ENCODE measurements around the gene NR6A1.

Gene NR6A1

DNA sequence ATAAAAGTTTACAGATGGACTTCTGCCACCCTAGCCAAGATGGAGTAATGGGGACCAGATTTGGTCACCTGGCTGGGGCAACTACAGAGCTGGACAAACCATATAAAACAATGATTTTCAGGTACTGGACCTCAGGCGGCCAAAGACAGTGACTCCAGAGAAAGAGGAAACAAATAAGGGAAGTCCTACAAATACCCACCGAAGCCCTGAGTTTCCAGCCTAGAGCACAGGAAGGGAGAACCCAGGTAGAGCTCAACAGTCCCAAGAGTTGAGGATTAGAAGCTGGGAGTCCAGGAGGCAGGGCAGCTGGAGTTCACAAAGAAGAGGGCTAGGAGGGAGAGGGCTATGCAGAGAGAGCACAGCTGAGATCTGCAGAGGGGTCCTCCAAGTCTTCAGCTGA, 157.3 kb downstream of the NR6A1 start:
- TF ChIP-seq, protein P1, sequence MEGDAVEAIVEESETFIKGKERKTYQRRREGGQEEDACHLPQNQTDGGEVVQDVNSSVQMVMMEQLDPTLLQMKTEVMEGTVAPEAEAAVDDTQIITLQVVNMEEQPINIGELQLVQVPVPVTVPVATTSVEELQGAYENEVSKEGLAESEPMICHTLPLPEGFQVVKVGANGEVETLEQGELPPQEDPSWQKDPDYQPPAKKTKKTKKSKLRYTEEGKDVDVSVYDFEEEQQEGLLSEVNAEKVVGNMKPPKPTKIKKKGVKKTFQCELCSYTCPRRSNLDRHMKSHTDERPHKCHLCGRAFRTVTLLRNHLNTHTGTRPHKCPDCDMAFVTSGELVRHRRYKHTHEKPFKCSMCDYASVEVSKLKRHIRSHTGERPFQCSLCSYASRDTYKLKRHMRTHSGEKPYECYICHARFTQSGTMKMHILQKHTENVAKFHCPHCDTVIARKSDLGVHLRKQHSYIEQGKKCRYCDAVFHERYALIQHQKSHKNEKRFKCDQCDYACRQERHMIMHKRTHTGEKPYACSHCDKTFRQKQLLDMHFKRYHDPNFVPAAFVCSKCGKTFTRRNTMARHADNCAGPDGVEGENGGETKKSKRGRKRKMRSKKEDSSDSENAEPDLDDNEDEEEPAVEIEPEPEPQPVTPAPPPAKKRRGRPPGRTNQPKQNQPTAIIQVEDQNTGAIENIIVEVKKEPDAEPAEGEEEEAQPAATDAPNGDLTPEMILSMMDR (IDR thresholded peaks at IDR 0.05) = no peak
- TF ChIP-seq ZFX (IDR thresholded peaks at IDR 0.05; ENCODE audit: borderline replicate concordance) = no peak
- H3K27ac ChIP-seq = no peak overlapping the region

DNA sequence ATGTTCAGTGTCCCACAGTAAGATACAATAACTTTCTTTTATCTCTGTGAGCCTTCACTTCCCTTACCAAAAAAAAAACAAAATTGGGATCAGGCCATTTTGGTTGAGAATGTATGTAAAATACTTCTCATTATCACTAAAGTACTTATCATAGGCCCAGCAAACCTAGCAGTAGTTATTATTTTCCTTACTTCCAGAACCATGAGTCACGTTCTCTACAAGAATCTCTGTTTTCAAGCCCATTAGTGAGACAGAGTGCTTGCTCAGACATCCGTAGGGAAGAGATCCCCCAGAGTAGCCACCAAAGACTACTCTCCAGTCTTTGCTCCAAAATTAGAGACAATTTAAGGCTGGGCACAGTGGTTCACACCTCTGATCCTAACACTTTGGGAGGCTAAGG, 160.0 kb downstream of the NR6A1 start:
- TF ChIP-seq, protein P1 (IDR thresholded peaks at IDR 0.05) = no peak
- TF ChIP-seq ZFX (IDR thresholded peaks at IDR 0.05; ENCODE audit: borderline replicate concordance) = no peak
- H3K27ac ChIP-seq = no peak overlapping the region

DNA sequence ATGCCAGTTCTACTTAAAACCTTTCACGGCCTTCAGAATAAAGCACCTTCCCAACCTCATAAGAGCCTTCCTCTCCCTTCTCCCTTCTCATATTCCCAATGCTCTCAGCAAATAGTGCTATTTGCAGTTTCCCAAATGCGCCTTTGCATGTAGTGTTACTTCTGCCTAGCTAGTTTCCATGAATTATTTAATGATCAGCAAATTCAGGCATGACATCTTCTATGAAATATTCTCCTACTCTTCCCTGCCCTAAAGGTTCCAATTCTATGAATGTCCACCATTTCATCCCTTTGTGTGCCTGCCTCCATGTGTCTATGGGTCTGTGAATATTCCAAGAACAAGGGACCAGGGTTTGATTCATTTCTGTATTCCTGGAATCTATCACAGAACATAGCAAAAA, 165.1 kb downstream of the NR6A1 start:
- TF ChIP-seq, protein P1 (IDR thresholded peaks at IDR 0.05) = no peak
- no peak overlapping the region for H3K27ac ChIP-seq

DNA sequence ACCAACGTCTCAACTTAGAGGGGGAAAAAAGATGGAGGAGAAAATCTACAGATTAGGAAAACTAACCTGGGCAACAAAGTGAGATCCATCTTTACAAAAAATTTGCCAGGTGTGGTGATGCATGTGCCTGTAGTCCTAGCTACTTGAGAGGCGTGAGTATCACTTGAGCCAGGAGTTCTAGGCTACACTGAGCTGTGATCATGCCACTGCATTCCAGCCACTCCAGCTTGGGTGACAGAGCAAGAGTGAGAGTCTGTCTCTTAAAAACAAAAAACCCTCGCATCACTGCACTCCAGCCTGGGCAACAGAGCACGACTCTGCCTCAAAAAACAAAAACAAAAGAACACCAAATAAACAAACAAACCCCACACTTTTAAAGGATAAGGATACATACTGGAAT, 165.9 kb downstream of the NR6A1 start:
- H3K27ac ChIP-seq = no peak overlapping the region
- TF ChIP-seq, protein P1 (IDR thresholded peaks at IDR 0.05) = no peak
- TF ChIP-seq ZFX (IDR thresholded peaks at IDR 0.05; ENCODE audit: borderline replicate concordance) = no peak

DNA sequence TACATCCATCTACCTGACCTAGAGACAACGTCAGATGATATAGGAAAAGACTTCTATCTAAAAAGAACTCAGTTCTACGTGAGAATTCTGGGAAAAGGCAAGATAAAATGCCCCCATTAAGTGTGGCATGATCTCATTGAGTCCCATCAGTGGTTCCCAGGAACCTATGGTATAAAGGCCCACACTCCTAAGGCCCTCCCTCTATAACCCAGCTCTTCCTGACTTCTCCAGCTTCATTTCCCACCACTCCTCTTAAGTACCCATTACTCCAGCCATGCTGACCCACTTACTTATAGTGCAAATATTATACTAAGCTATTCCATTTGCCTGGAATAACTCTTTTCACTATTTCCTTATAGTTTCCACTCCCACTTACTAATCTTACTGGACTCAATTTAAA, 168.5 kb downstream of the NR6A1 start:
- TF ChIP-seq ZFX (IDR thresholded peaks at IDR 0.05; ENCODE audit: borderline replicate concordance) = no peak
- TF ChIP-seq, protein P1 (IDR thresholded peaks at IDR 0.05) = no peak
- no peak overlapping the region for H3K27ac ChIP-seq

DNA sequence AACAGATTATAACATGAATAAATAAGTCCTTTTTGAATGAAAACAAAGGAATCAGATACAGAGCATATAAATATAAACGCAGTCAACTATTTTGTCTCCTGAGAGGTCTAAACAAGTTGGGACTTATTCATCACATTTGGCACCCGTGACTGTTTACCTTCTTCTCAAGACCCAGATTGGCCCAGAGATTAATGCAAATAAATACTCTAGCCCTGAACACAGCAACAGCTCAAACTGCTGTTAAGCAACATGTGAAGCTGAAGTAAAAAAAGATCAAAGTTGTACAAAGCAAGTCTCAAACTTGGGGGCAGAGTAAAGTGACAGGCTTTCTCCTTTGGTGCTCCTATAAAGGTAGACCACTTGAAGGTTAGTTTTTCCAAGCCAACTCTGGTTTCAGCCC, 168.9 kb downstream of the NR6A1 start:
- TF ChIP-seq, protein P1 (IDR thresholded peaks at IDR 0.05) = no peak
- TF ChIP-seq ZFX (IDR thresholded peaks at IDR 0.05; ENCODE audit: borderline replicate concordance) = no peak

DNA sequence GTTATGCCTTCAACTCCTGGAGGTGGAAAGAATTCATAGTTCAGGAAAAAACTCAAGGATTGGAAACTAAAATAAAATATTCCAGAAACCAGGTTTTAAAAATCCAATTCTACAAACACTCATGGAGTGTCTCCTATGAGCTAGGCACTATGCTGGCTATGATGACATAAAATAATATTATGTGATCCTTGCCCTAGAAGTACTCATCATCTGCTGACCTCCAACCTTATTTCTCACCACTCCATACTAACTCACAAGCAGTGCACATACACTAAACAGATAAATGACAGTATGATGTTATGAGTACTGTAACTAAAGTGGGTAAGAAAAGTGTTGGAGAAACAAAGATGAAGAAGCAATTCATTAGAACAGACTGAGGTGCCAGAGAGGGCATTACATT, 170.7 kb downstream of the NR6A1 start:
- TF ChIP-seq ZFX (IDR thresholded peaks at IDR 0.05; ENCODE audit: borderline replicate concordance) = no peak
- TF ChIP-seq, protein P1 (IDR thresholded peaks at IDR 0.05) = no peak
- H3K27ac ChIP-seq = no peak overlapping the region

More for the DNA sequence above, 168.9 kb downstream of the NR6A1 start:
- H3K27ac ChIP-seq = no peak overlapping the region

All from 22Rv1 (cell line).